ENCODE results near the gene TMEM106A.
"Not testable (repeated sequence)": the region's sequence is repeated elsewhere in the genome, so short reads cannot be mapped to it uniquely, and the experiment has no call there.

Gene TMEM106A

GRCh38 chr17:43215341-43215740 is 3.7 kb downstream of the TMEM106A start:
- no peak for DNase-seq (ENCODE audit: low spot score)

DNA sequence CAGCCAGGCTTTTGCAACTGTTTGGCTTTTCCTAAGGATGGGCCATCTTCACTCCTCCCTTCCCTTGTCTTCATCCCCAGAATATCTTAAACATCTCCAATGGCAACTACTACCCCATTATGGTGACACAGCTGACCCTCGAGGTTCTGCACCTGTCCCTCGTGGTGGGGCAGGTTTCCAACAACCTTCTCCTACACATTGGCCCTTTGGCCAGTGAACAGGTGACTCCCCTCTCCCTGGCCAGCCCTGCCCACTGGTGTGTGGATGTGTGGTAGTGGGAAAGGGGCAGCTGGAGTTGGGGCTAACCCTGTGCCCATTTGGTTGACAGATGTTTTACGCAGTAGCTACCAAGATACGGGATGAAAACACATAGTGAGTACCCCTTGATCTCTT is 4.7 kb downstream of the TMEM106A start:
- no peak for DNase-seq (ENCODE audit: low spot score)

GRCh38 chr17:43216762-43217613 is 5.3 kb downstream of the TMEM106A start:
- DNase-seq (ENCODE audit: low spot score), result no peak

DNA sequence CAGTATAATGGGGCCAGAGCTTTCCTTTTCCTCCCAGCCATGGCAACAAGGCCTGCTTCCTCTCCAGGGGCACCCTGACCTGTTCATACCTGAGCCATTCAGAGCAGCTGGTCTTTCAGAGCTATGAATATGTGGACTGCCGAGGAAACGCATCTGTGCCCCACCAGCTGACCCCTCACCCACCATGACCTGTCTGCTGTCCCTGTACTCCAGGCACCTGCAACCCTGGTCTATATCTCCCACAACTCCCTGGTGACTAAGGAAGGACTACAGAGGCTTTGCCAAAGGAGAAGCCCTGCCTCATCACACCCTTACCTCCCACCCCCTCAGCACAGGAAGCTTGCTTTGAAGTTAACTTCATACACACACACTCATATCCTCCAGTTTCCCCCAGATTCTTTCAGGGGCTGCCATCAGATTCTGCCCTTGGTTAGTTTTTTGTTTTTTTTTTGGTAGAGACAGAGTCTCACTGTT is 6.0 kb downstream of the TMEM106A start:
- no peak for DNase-seq (ENCODE audit: low spot score)

DNA sequence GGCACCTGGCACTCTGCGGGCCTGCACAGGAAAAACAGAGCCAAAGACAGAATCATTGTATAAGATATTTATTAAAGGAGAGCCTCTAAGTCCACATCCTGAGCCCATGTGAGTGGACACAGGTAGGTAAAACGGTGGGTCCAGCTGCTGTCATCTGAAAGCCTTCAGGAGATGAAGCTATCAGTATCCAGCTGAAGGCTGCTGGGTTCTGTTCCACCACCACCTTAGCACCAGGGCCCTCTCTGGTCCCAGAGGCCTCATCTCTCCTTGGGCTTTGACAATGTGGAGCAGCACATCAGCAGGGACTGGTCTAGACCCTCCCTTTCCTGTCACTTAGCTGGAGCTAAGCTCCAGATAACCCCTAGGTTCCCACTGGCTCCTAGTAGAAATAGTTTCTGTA is 7.3 kb downstream of the TMEM106A start:
- no peak for DNase-seq (ENCODE audit: low spot score)

GRCh38 chr17:43219746-43220380 is 8.2 kb downstream of the TMEM106A start:
- no peak for DNase-seq (ENCODE audit: low spot score)

GRCh38 chr17:43220511-43221125 is 8.9 kb downstream of the TMEM106A start:
- no peak for DNase-seq (ENCODE audit: low spot score)

DNA sequence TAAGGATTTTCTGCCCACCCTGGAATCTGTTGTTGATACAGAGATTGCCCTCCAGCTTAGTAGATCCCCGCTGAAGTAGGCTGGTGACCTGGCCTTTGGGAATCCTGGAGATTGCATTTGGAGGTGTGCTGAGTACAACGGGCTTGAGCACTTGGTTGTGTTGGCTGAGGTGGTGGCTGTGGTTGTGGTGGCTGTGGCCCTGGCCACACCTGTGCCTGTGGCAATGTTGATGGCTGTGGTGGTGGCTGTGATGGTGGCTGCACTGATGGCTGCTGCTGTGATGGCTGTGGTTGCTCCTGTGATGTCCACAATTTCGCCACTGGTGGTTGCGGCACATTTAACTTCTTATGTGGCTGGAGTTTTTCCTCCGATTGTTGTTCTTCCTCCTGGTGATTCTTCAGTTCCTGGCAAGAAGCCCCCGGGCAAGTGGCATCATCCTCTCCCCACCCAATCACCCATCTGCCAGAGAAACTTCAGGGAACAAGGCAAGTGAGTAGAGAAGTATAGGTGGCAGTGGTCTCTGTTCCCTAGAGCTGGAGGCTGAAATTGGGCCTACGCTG is 12.6 kb downstream of the TMEM106A start:
- DNase-seq (ENCODE audit: low spot score), result no peak

DNA sequence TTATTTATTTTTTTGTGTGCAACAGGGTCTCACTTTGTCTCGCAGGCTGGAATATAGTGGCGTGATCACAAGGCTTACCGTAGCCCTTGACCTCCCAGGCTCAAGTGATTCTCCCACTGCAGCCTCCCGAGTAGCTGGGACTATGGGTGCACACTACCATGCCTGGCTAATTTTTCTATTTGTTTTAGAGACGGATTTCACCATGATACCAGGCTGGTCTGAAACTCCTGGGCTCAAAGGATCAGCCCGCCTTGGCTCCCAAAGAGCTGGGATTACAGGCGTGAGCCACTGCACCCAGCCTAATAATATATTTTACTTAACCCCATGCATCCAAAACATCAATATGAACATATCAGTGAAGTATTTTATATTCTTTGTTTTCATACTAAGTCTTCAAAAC is 14.7 kb downstream of the TMEM106A start:
- no peak for DNase-seq (ENCODE audit: low spot score)

DNA sequence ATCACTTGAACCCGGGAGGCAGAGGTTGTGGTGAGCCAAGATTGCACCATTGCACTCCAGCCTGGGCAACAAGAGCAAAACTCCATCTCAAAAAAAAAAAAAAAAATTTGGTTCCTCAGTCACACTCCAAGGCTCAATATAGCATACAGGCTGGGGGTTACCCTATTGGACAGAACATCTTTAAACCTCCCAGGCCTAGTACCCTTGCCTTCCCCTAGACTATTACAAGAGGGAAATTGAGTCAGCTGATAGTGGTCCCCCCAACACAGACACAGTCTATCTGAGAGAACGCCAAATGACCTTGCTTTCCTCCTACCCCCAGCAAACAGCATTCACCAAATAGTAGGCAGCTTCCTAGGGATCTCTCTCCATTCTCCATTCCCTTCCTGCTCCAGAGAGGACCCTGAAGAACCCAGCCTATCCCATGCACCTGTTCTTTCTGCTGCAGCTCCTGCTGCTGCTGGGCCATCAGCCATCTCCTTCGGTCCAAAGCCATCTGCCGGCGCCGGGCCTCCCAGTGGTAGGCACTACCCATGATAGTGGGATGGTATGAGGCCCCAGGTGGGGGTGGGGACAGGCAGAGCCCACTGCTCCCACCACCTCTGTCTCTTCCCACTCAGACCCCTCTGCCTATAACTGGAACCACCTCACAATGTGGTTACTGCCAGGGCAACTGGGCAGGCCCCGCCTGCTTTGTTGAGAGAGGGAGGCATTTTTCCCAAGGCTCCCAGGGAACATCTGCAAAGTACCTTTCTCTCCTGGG is 16.5 kb downstream of the TMEM106A start, which contains the start of gene CCDC200:
CCDC200 (minus strand) TSS at position 604 of the 763 bp plus-strand sequence; CDS start at position 535, 69 bp downstream.
- DNase-seq (ENCODE audit: low spot score), result not testable (repeated sequence)

GRCh38 chr17:43231205-43232020 is 19.7 kb downstream of the TMEM106A start:
- DNase-seq (ENCODE audit: low spot score), result not testable (repeated sequence)

DNA sequence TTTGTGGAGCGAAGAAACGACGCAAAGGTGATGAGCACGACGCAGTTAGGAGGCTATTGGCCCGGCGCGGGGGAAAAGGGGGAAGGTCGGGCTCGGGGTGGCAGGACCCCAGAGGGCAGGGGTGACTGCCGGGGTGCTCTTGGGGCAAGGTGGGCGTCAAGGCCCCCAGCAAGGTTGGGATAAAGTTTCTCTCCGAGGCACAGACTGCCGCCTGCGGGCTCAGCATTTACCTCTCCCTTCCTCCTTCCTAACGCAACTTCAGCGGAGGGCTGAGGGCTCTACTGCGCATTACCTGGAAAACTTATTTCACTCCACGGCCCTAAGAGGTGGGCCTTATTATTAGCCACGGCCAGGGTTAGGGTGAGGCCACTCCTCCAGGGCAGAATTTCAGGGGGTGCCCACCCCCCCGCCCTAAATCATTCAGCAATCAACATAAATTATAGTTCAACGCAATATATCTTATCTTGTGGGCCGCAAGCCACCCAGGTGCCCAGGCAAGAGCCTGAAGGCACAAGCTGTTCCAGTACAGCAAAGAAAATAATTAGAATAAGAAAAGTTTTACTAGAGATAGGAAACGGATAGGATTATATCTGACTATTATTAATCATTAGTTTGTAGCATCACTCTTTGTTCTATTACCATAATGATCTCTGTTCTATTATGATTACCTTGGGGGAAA is 20.5 kb downstream of the TMEM106A start:
- not testable (repeated sequence) for DNase-seq (ENCODE audit: low spot score)

DNA sequence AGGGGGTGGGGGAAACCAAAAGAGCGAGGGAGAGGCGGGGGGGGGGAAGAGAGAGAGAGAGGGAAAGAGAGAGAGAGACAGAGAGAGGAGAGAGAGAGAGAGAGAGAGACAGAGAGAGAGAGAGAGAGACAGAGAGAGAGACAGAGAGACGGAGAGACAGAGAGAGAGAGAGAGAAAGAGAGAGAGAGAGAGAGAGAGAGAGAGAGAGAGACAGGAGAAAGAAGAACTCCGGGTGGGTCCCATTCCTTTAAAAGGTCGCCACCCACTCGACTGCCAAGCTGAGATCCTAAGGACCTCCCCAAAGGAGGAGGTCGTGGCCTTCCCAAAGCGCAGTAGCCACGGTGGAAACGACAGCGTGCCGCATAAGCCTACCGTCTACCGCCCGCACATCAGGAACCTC is 21.6 kb downstream of the TMEM106A start:
- not testable (repeated sequence) for DNase-seq (ENCODE audit: low spot score)

DNA sequence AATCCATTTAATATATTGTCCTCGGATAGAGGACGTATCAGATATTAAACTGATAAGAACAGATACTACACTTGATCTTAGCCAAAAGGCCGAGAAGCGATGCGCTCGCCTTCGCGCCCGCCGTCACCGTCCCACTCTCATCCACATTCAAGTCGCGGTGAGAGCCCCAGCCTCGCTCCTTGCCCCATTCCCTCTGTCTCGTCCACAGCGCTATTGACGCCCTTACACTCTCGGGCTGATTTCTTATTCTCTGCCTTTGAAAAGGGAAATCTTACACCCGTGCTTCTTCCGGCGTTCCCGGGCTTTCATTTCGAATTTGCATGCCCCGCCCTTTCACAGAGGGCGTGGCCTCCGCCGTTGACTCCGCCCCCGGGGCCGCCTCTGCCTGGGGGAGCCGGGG is 22.2 kb downstream of the TMEM106A start, which contains the start of gene RNU2-1:
RNU2-1 (minus strand) TSS at position 101 of the 400 bp plus-strand sequence.
- DNase-seq (ENCODE audit: low spot score), result not testable (repeated sequence)

DNA sequence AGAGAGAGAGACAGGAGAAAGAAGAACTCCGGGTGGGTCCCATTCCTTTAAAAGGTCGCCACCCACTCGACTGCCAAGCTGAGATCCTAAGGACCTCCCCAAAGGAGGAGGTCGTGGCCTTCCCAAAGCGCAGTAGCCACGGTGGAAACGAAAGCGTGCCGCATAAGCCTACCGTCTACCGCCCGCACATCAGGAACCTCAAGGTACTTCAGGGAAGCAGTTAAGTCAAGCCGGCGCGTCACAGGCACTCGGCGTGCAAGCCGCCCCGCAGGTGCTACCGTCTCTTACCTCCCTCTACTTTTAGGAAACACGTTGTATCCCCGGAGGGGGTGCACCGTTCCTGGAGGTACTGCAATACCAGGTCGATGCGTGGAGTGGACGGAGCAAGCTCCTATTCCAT is 27.9 kb downstream of the TMEM106A start:
- DNase-seq (ENCODE audit: low spot score), result not testable (repeated sequence)

- DNase-seq (ENCODE audit: low spot score), result not testable (repeated sequence)
Measured at GRCh38 chr17:43240596-43241352, 29.1 kb downstream of the TMEM106A start.

DNA sequence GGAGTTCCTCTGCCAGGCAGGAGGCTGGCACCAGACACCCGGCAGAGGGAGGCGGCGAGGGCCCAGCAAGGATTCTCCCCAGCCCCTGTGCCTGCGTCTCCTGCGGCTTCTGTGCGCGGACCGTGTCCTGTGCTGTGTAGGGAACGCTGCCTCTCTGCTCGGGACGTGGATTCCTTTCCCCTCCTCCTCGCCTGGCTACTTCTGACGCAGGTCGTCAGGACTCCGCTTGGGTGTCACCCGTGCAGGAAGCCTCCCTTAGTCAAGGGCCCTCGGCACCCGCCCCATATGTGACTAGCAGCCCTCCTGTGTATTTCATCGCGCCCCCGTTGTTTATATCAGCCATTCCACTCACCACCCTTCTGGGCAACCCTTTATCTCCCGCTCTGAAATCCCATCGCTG is 34.8 kb downstream of the TMEM106A start:
- not testable (repeated sequence) for DNase-seq (ENCODE audit: low spot score)

All from D341Med (cell line).